Hindlimb muscle (tissue), 1 donor: Measurements from ENCODE around the gene PHF21B. TPM values are rescaled to one million over a fixed set of nuclear protein-coding genes. Genes with fewer than 3 reads are reported as not detected.

Experiments used
- DNase-seq: peaks from one replicate; pipeline ENCODE4 v3.0.0-alpha.2; 2013
- polyA plus RNA-seq: library from polyadenylated mRNA; unstranded; fragments of 120-200 nt; gene quantifications from one replicate; pipeline ENCODE4 v1.2.1, GENCODE V29; 2013; ENCODE audit not compliant: insufficient read length

The PHF21B gene
- polyA plus RNA-seq, 1 donor: 0.28 TPM

GRCh38 chr22:44839721-44840120 lies 170.1 kb downstream of the PHF21B start:
- DNase-seq: no peak

GRCh38 chr22:44839061-44839460 lies 170.7 kb downstream of the PHF21B start:
- no peak for DNase-seq

GRCh38 chr22:44838316-44839016 lies 171.3 kb downstream of the PHF21B start:
- DNase-seq: no peak

- DNase-seq: no peak
Observed at GRCh38 chr22:44837481-44837880, 172.3 kb downstream of the PHF21B start.

GRCh38 chr22:44834065-44834464 lies 175.7 kb downstream of the PHF21B start:
- DNase-seq: no peak

GRCh38 chr22:44831885-44832284 lies 177.9 kb downstream of the PHF21B start:
- DNase-seq: no peak

Other genes with a start within 250 kb of the PHF21B start
- gene NUP50, start 153.9 kb upstream of the PHF21B start, polyA plus RNA-seq: 18.7 TPM
- 16.4 TPM for gene KIAA0930, start 230.9 kb upstream of the PHF21B start, polyA plus RNA-seq